ENCODE data around the gene ABCG1. TPM values are rescaled to one million over a fixed set of nuclear protein-coding genes. Genes with fewer than 3 reads are reported as not detected.

ABCG1 gene
- total RNA-seq, 4 donors from 2014 or later = 3.4 to 43.3 (median 10.3) TPM

GRCh38 chr21:42254083-42254482 lies 35.1 kb downstream of the ABCG1 start:
- Histone ChIP-seq H3K27me3 (no peaks in the 10 kb centered on the region), H3K4me1 (peaks cover 8 to 12% of the 10 kb centered on the region in 2 donors), H3K4me3 (no peak overlapping the region), H3K27ac (no peak overlapping the region), H3K36me3 (no peaks in the 10 kb centered on the region), H3K9me3 (no peaks in the 10 kb centered on the region)
- ATAC-seq (no peak), DNase-seq (no peak)
- intact Hi-C loops (cut with DNase I; ENCODE audit: low total_unique reads) (no loop called here), in situ Hi-C loops (cut with MboI; ENCODE audit: low sequenced_read_pairs in 4 of 4) (loop anchor here in 3 of 4 donors (10.0 kb wide), 3 partner anchors 49 to 99 kb away; no protein-coding TSS in a partner anchor)
- TF ChIP-seq CTCF (IDR thresholded peaks at IDR 0.05 in 4 of 5, conservative IDR thresholded peaks at IDR 0.05 in 1 of 5) (no peak), POLR2A (IDR thresholded peaks at IDR 0.05) (no peak)

- peaks cover 16% of the 10 kb centered on the region in 2 donors for H3K4me1 ChIP-seq
- H3K36me3 ChIP-seq = no peaks in the 10 kb centered on the region
- in situ Hi-C loops (cut with MboI; ENCODE audit: low sequenced_read_pairs in 4 of 4) = loop anchor here in 3 of 4 donors (10.0 kb wide), 3 partner anchors 50 to 100 kb away; no protein-coding TSS in a partner anchor
- DNase-seq (no peak), ATAC-seq (no peak)
- TF ChIP-seq CTCF (IDR thresholded peaks at IDR 0.05 in 4 of 5, conservative IDR thresholded peaks at IDR 0.05 in 1 of 5) (no peak), POLR2A (IDR thresholded peaks at IDR 0.05) (no peak)
- no peaks in the 10 kb centered on the region for H3K27me3 ChIP-seq
- no peak overlapping the region for H3K27ac ChIP-seq
- no peaks in the 10 kb centered on the region for H3K9me3 ChIP-seq
- no peak overlapping the region for H3K4me3 ChIP-seq
- intact Hi-C loops (cut with DNase I; ENCODE audit: low total_unique reads) = no loop called here
Measured at GRCh38 chr21:42254651-42255601, 36.0 kb downstream of the ABCG1 start.

GRCh38 chr21:42255825-42256224 lies 36.9 kb downstream of the ABCG1 start:
- intact Hi-C loops (cut with DNase I; ENCODE audit: low total_unique reads) = no loop called here
- no peaks in the 10 kb centered on the region for H3K36me3 ChIP-seq
- in situ Hi-C loops (cut with MboI; ENCODE audit: low sequenced_read_pairs in 4 of 4) = loop anchor here in 3 of 4 donors (10.0 kb wide), 3 partner anchors 51 to 101 kb away; no protein-coding TSS in a partner anchor
- no peaks in the 10 kb centered on the region for H3K9me3 ChIP-seq
- H3K27me3 ChIP-seq = no peaks in the 10 kb centered on the region
- no peak for DNase-seq
- no peak overlapping the region for H3K27ac ChIP-seq
- H3K4me3 ChIP-seq = no peak overlapping the region
- TF ChIP-seq POLR2A (IDR thresholded peaks at IDR 0.05) = no peak
- no peak for TF ChIP-seq CTCF (IDR thresholded peaks at IDR 0.05 in 4 of 5, conservative IDR thresholded peaks at IDR 0.05 in 1 of 5)
- ATAC-seq = no peak
- peaks cover 16 to 17% of the 10 kb centered on the region in 2 donors for H3K4me1 ChIP-seq

GRCh38 chr21:42256316-42256715 lies 37.4 kb downstream of the ABCG1 start:
- H3K9me3 ChIP-seq = no peaks in the 10 kb centered on the region
- in situ Hi-C loops (cut with MboI; ENCODE audit: low sequenced_read_pairs in 4 of 4) (loop anchor here in 3 of 4 donors (10.0 kb wide), 3 partner anchors 52 to 102 kb away; no protein-coding TSS in a partner anchor), intact Hi-C loops (cut with DNase I; ENCODE audit: low total_unique reads) (no loop called here)
- H3K4me1 ChIP-seq = peaks cover 17 to 19% of the 10 kb centered on the region in 2 donors
- H3K27ac ChIP-seq = no peak overlapping the region
- no peak overlapping the region for H3K4me3 ChIP-seq
- DNase-seq (no peak), ATAC-seq (no peak)
- H3K36me3 ChIP-seq = no peaks in the 10 kb centered on the region
- TF ChIP-seq CTCF (IDR thresholded peaks at IDR 0.05 in 4 of 5, conservative IDR thresholded peaks at IDR 0.05 in 1 of 5) (no peak), POLR2A (IDR thresholded peaks at IDR 0.05) (no peak)
- no peaks in the 10 kb centered on the region for H3K27me3 ChIP-seq
